Endothelial cell (in vitro differentiated cells): ENCODE results near the gene RHOBTB1. TPM values are rescaled to one million over a fixed set of nuclear protein-coding genes. Genes with fewer than 3 reads are reported as not detected.

Experiments
- DNase-seq: peaks from one replicate; pipeline ENCODE4 v3.0.0; 2021; ENCODE audit warnings: low spot score
- H3K27ac Mint-ChIP-seq: one replicate; pipeline ENCODE4 v1.8.0; 2021; ENCODE audit warnings: mixed read lengths, inconsistent platforms; ENCODE audit not compliant: unreplicated experiment
- H3K27me3 Mint-ChIP-seq: one replicate; pipeline ENCODE4 v1.8.0; 2021; ENCODE audit warnings: mild to moderate bottlenecking, moderate library complexity, mixed read lengths, inconsistent platforms; ENCODE audit not compliant: unreplicated experiment
- H3K36me3 Mint-ChIP-seq: one replicate; pipeline ENCODE4 v1.8.0; 2021; ENCODE audit warnings: mild to moderate bottlenecking, low read depth, mixed read lengths, inconsistent platforms; ENCODE audit not compliant: unreplicated experiment
- H3K4me1 Mint-ChIP-seq: one replicate; pipeline ENCODE4 v1.8.0; 2021; ENCODE audit warnings: mild to moderate bottlenecking, mixed read lengths, inconsistent platforms; ENCODE audit not compliant: unreplicated experiment
- H3K4me3 Mint-ChIP-seq: one replicate; pipeline ENCODE4 v1.8.0; 2021; ENCODE audit warnings: mild to moderate bottlenecking, mixed read lengths, inconsistent platforms; ENCODE audit not compliant: unreplicated experiment
- H3K9me3 Mint-ChIP-seq: one replicate; pipeline ENCODE4 v1.8.0; 2021; ENCODE audit warnings: mixed read lengths, inconsistent platforms; ENCODE audit not compliant: unreplicated experiment
- total RNA-seq: library from RNA; stranded (reverse); fragmentation: NEBNext Ultra II Directional; extraction: Animal tissue kit (Norgen Biotek cat#: 25700); gene quantifications from one replicate; pipeline ENCODE4 v1.2.1, GENCODE V29; 2021; ENCODE audit not compliant: unreplicated experiment
- TF ChIP-seq, protein P1 (sequence below): fragments of 200-600 bp; sonication (generic); IDR thresholded peaks from one replicate; pipeline ENCODE4 v1.5.0; 2021; ENCODE audit warnings: antibody characterized with exemption; ENCODE audit not compliant: unreplicated experiment

The RHOBTB1 gene
- total RNA-seq, 1 donor from 2014 or later: 20.3 TPM

DNA sequence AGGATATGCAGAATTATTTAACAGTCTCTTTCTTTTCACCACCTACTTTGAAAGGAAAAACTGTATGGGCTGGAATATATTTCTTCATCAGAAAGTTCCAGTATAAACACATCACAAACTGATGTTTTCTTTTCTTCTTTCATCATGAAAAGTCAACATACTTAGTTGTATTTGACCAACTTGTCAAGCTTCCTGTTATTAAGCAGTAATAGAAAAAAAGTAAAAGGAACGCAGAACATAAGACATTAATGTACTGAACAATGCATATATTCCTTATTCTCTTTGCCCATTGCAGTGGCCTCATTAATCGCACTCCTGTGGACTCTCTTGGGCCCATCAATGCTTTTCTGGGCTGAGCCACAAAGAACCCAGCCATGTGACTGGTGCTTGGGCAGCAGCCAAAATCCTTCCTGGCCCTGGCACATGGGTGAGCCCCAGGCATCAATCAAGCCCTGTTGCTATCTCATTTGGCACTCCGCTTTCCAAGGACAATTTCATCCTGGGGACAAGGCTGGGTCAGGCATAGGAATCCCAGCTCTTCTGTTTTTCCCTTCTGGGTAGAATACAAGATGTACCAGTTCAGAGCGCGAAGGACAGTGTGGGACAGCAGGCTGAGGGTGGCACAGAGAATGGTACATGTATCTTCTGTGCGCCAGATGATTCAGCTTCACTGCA, 42.3 kb downstream of the RHOBTB1 start:
- Mint-ChIP-seq H3K36me3 (peaks cover 8% of the 10 kb centered on the region), H3K27ac (no peak overlapping the region), H3K4me3 (no peak overlapping the region), H3K9me3 (no peaks in the 10 kb centered on the region), H3K4me1 (no peaks in the 10 kb centered on the region), H3K27me3 (no peaks in the 10 kb centered on the region)
- TF ChIP-seq, protein P1, sequence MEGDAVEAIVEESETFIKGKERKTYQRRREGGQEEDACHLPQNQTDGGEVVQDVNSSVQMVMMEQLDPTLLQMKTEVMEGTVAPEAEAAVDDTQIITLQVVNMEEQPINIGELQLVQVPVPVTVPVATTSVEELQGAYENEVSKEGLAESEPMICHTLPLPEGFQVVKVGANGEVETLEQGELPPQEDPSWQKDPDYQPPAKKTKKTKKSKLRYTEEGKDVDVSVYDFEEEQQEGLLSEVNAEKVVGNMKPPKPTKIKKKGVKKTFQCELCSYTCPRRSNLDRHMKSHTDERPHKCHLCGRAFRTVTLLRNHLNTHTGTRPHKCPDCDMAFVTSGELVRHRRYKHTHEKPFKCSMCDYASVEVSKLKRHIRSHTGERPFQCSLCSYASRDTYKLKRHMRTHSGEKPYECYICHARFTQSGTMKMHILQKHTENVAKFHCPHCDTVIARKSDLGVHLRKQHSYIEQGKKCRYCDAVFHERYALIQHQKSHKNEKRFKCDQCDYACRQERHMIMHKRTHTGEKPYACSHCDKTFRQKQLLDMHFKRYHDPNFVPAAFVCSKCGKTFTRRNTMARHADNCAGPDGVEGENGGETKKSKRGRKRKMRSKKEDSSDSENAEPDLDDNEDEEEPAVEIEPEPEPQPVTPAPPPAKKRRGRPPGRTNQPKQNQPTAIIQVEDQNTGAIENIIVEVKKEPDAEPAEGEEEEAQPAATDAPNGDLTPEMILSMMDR: no peak
- DNase-seq: no peak

DNA sequence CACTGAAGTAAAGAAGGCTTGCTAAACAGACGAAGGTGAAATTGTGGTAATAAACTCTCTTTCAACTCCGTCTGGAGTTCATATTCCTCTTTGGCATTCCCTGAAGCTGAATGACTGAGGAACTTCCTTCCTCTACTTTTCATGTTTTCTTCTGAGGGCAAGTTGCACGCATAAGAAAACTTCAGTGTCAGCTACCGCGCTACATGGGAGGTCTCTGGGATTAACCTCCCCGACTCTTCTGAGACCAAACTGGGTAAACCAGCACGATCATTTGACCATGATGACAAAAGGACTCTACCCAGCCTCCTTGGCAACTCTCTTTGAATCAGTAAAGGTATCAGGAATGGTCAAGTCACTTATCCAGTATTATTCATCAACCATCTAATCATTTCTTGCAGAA, 44.7 kb downstream of the RHOBTB1 start:
- no peak for DNase-seq
- no peaks in the 10 kb centered on the region for H3K27me3 Mint-ChIP-seq
- H3K4me3 Mint-ChIP-seq: no peak overlapping the region
- no peaks in the 10 kb centered on the region for H3K4me1 Mint-ChIP-seq
- H3K36me3 Mint-ChIP-seq: no peaks in the 10 kb centered on the region
- H3K27ac Mint-ChIP-seq: no peak overlapping the region
- TF ChIP-seq, protein P1: no peak
- H3K9me3 Mint-ChIP-seq: no peaks in the 10 kb centered on the region

DNA sequence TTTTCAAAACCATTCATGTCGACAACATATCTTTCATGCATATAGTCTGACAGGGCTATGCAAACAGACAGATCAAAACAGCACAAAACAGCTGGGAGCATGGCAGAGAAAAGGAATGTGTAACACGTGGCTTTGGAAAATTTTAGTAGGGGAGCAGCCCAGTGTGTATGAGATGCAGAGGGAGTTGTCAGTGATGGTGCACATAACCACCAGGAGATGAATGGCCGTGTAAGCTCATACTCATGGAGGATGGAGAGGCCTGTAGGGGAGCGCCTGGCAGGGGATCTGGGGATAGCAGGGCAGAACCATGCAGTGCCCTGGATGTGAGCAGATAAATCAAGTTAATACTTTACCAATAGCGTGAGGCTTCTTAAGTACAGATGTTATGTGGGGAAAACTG, 45.7 kb downstream of the RHOBTB1 start:
- Mint-ChIP-seq H3K27ac (no peak overlapping the region), H3K4me1 (no peaks in the 10 kb centered on the region), H3K9me3 (no peaks in the 10 kb centered on the region), H3K36me3 (no peaks in the 10 kb centered on the region), H3K4me3 (no peak overlapping the region), H3K27me3 (no peaks in the 10 kb centered on the region)
- DNase-seq: no peak
- TF ChIP-seq, protein P1: no peak

DNA sequence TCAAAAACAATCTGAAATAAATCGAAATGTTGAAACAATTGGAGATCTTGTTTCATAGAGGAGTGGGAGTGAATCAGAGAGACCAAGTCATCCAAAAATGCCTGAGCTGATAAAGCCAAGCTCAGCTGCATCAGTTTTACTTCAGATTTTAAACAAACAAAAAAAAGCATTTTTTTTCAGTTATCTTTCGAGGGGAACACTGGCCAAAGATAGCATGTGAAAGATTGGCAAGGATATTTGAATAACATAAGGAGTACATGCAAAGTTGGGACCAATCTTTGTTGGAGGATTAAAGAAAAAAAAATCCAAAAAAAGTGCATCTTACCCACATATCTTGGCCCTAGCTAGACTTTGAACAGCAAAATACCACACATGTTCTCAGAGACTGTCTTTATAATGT, 47.2 kb downstream of the RHOBTB1 start:
- DNase-seq: no peak
- H3K27me3 Mint-ChIP-seq: no peaks in the 10 kb centered on the region
- TF ChIP-seq, protein P1: no peak
- no peaks in the 10 kb centered on the region for H3K9me3 Mint-ChIP-seq
- no peak overlapping the region for H3K27ac Mint-ChIP-seq
- no peaks in the 10 kb centered on the region for H3K4me1 Mint-ChIP-seq
- H3K4me3 Mint-ChIP-seq: no peak overlapping the region
- no peaks in the 10 kb centered on the region for H3K36me3 Mint-ChIP-seq

DNA sequence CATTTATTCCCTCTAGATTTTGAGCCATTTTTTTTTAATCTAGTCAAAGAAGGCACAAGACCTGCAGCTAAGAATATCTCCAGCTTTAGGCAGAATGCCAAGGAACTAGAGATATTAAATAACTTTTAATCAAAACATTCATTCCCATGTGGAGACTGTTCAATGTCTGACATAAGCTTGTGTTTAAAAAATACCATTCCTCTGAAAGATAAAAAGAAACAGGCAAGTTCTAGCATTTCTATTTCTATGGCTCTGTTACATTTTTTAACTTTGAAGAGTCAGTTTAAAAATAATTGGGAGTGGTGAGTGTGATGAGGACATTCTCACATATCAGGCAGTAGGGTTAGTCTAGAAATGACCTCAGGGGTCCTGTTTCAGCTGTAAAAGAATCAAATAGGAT, 48.0 kb downstream of the RHOBTB1 start:
- no peak for DNase-seq
- H3K27ac Mint-ChIP-seq: no peak overlapping the region
- no peaks in the 10 kb centered on the region for H3K9me3 Mint-ChIP-seq
- H3K36me3 Mint-ChIP-seq: no peaks in the 10 kb centered on the region
- H3K4me1 Mint-ChIP-seq: no peaks in the 10 kb centered on the region
- TF ChIP-seq, protein P1: no peak
- no peaks in the 10 kb centered on the region for H3K27me3 Mint-ChIP-seq
- H3K4me3 Mint-ChIP-seq: no peak overlapping the region
